Calu3 (cell line): Measurements from ENCODE around the gene AJAP1. TPM values are rescaled to one million over a fixed set of nuclear protein-coding genes. Genes with fewer than 3 reads are reported as not detected.
"Not testable (repeated sequence)": the region's sequence is repeated elsewhere in the genome, so short reads cannot be mapped to it uniquely, and the experiment has no call there.

ENCODE experiments used
- BruUV-seq: library from RNA; stranded (reverse); fragments of 400-500 nt; replicated peaks from 2 replicates; lab custom pipeline; 2021; lab: Mats Ljungman, UMichigan
- CTCF ChIA-PET: fragments of 300-600 bp; sonication (Branson Sonifier 250); formaldehyde crosslinking; loops from one replicate; lab custom pipeline; 2022; ENCODE audit warnings: antibody characterized with exemption; lab: Charles Lee
- DNase-seq: peaks from one replicate; pipeline ENCODE4 v3.0.0; 2022
- H3K27ac Mint-ChIP-seq: one replicate; pipeline ENCODE4 v1.8.0; 2022; ENCODE audit warnings: mixed read lengths; ENCODE audit not compliant: unreplicated experiment
- H3K27me3 Mint-ChIP-seq: one replicate; pipeline ENCODE4 v1.8.0; 2022; ENCODE audit warnings: mixed read lengths; ENCODE audit not compliant: unreplicated experiment
- H3K36me3 Mint-ChIP-seq: one replicate; pipeline ENCODE4 v1.8.0; 2022; ENCODE audit warnings: mild to moderate bottlenecking, moderate library complexity, mixed read lengths; ENCODE audit not compliant: insufficient read depth, unreplicated experiment
- H3K4me1 Mint-ChIP-seq: one replicate; pipeline ENCODE4 v1.8.0; 2022; ENCODE audit warnings: mild to moderate bottlenecking, low read depth, mixed read lengths; ENCODE audit not compliant: unreplicated experiment
- H3K4me3 Mint-ChIP-seq: one replicate; pipeline ENCODE4 v1.8.0; 2022; ENCODE audit warnings: mild to moderate bottlenecking, low read depth, moderate library complexity, mixed read lengths; ENCODE audit not compliant: unreplicated experiment
- H3K9me3 Mint-ChIP-seq: one replicate; pipeline ENCODE4 v1.8.0; 2022; ENCODE audit warnings: low read depth, mixed read lengths; ENCODE audit not compliant: unreplicated experiment
- CTCF ChIP-seq: fragments of 200-600 bp; IDR thresholded peaks from one replicate; pipeline ENCODE4 v1.8.0; 2022; ENCODE audit warnings: antibody characterized with exemption; ENCODE audit not compliant: unreplicated experiment
- intact Hi-C: fragments of 100-400 bp; cut with micrococcal nuclease; formaldehyde crosslinking; loops from one replicate; pipeline ENCODE4 v1.10.0; 2022; ENCODE audit not compliant: unreplicated experiment
- total RNA-seq: library from RNA; stranded (reverse); gene quantifications from 2 replicates; pipeline ENCODE4 v1.2.3, GENCODE V29; 2022

Gene AJAP1
- total RNA-seq, 1 experiment from 2014 or later, result not detected

GRCh38 chr1:4615501-4615900, 38.9 kb upstream of the AJAP1 start:
- no peak for TF ChIP-seq CTCF
- CTCF ChIA-PET, result no interaction called here
- intact Hi-C loops, result no loop called here
- DNase-seq, result no peak
- no peaks in the 10 kb centered on the region for H3K4me1 Mint-ChIP-seq
- no peaks in the 10 kb centered on the region for H3K36me3 Mint-ChIP-seq
- H3K4me3 Mint-ChIP-seq, result no peak overlapping the region
- H3K27me3 Mint-ChIP-seq, result no peaks in the 10 kb centered on the region
- BruUV-seq, result no TSS peak
- peaks cover 7% of the 10 kb centered on the region for H3K9me3 Mint-ChIP-seq
- no peak overlapping the region for H3K27ac Mint-ChIP-seq

DNA sequence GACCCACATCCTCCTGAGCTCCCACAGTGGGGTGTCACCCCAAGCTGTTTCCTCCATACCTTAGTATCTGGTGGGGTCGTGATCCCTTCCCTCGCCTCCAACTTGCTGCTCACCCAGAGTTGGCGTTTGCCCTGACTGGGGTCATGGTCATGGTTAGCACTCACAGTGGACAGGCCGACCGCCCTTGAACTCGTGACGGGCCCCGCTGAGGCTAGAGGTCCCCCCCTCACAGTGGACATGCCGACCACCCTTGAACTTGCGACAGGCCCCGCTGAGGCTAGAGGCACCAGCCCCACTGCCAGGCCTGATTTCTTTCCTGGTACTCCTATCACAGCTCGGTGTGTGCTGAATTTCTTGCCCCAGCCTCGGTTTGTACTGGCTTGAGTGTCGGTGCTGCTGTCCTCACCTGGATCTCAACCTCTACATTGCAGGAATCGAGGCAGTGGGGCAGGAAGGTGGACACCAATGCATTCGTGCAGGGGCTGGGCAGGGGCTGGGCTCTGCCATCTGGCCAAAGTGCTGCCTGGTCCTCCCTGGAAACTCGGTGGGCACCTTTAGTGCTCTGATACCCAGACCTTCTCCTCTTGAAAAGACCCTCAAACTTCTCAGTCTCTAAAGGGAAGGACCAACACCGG, 37.5 kb upstream of the AJAP1 start:
- Mint-ChIP-seq H3K27me3 (no peaks in the 10 kb centered on the region), H3K27ac (no peak overlapping the region), H3K9me3 (peaks cover 5% of the 10 kb centered on the region), H3K36me3 (no peaks in the 10 kb centered on the region), H3K4me1 (no peaks in the 10 kb centered on the region), H3K4me3 (no peak overlapping the region)
- intact Hi-C loops, result no loop called here
- CTCF ChIA-PET, result no interaction called here
- no peak for DNase-seq
- no peak for TF ChIP-seq CTCF
- no TSS peak for BruUV-seq

- Mint-ChIP-seq H3K36me3 (no peaks in the 10 kb centered on the region), H3K4me3 (no peak overlapping the region), H3K4me1 (no peaks in the 10 kb centered on the region), H3K27me3 (no peaks in the 10 kb centered on the region), H3K27ac (no peak overlapping the region), H3K9me3 (peaks cover 5% of the 10 kb centered on the region)
- TF ChIP-seq CTCF, result no peak
- CTCF ChIA-PET, result no interaction called here
- intact Hi-C loops, result no loop called here
- no TSS peak for BruUV-seq
- no peak for DNase-seq
Observed at GRCh38 chr1:4617506-4617905, 36.9 kb upstream of the AJAP1 start.

GRCh38 chr1:4618827-4619226, 35.6 kb upstream of the AJAP1 start:
- CTCF ChIA-PET, H3K27me3 Mint-ChIP-seq: not testable (repeated sequence)

DNA sequence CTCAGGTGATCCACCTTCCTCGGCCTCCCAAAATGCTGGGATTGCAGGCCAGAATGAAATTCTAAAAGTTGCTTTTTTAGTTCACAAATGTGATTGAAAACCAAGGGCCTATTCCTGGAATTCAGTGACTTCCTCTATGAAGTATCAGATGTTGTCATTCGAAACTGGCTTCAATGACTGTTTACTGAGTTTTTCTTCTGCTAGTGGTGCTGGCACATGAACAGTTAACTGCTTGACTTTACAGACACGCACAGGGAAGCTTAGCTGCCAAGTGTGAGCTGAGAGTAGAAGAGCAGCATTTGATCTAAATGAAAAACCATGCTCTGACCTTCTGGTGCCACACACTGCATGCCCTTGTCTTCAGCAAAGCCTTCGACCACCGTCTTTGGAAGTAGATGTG, 32.8 kb upstream of the AJAP1 start:
- Mint-ChIP-seq H3K4me1 (no peaks in the 10 kb centered on the region), H3K36me3 (no peaks in the 10 kb centered on the region), H3K4me3 (no peak overlapping the region), H3K9me3 (no peaks in the 10 kb centered on the region), H3K27ac (no peak overlapping the region), H3K27me3 (no peaks in the 10 kb centered on the region)
- no TSS peak for BruUV-seq
- intact Hi-C loops, result no loop called here
- TF ChIP-seq CTCF, result no peak
- CTCF ChIA-PET, result interaction anchor here (0.7 kb wide), 1 partner anchor 268 kb away, joined by 4 read pairs; no protein-coding TSS in a partner anchor
- DNase-seq, result no peak

More at GRCh38 chr1:4618827-4619226, 35.6 kb upstream of the AJAP1 start:
- H3K36me3 Mint-ChIP-seq, intact Hi-C loops, H3K27ac Mint-ChIP-seq, DNase-seq, BruUV-seq, H3K4me3 Mint-ChIP-seq, H3K4me1 Mint-ChIP-seq, H3K9me3 Mint-ChIP-seq: not testable (repeated sequence)
